Measurements from ENCODE around the gene GOLGA6C.
A peak's percentile ranks its signal among the peaks of the same experiment; 100 is the strongest.
"Not testable (repeated sequence)": the region's sequence is repeated elsewhere in the genome, so short reads cannot be mapped to it uniquely, and the experiment has no call there.

Gene GOLGA6C

GRCh38 chr15:75259873-75260272, 1.7 kb downstream of the GOLGA6C start:
- not testable (repeated sequence) for DNase-seq

GRCh38 chr15:75273751-75274359, 15.7 kb downstream of the GOLGA6C start:
- DNase-seq, result not testable (repeated sequence)

GRCh38 chr15:75274509-75275107, 16.5 kb downstream of the GOLGA6C start:
- DNase-seq, result peak; percentile 66 to 67

GRCh38 chr15:75275617-75276016, 17.5 kb downstream of the GOLGA6C start:
- not testable (repeated sequence) for DNase-seq

GRCh38 chr15:75278497-75278896, 20.4 kb downstream of the GOLGA6C start:
- not testable (repeated sequence) for DNase-seq

- DNase-seq, result not testable (repeated sequence)
Measured at GRCh38 chr15:75282572-75282971, 24.4 kb downstream of the GOLGA6C start, which contains the start of gene GOLGA6D. Gene GOLGA6D, plus strand, starts transcription at chr15:75282835. Its CDS starts 41 bp downstream, at chr15:75282876.

- not testable (repeated sequence) for DNase-seq
Measured at GRCh38 chr15:75284152-75284551, 26.0 kb downstream of the GOLGA6C start.

GRCh38 chr15:75293660-75294059, 35.5 kb downstream of the GOLGA6C start:
- DNase-seq, result not testable (repeated sequence)

- not testable (repeated sequence) for DNase-seq
Measured at GRCh38 chr15:75298541-75299310, 40.6 kb downstream of the GOLGA6C start.

GRCh38 chr15:75299311-75299688, 41.2 kb downstream of the GOLGA6C start:
- DNase-seq, result peak; percentile 56 to 60

- DNase-seq, result not testable (repeated sequence)
Measured at GRCh38 chr15:75300026-75300425, 41.9 kb downstream of the GOLGA6C start.

GRCh38 chr15:75302318-75302717, 44.2 kb downstream of the GOLGA6C start:
- no peak for DNase-seq

- DNase-seq, result not testable (repeated sequence)
Measured at GRCh38 chr15:75302753-75303152, 44.6 kb downstream of the GOLGA6C start.

- no peak for DNase-seq
Measured at GRCh38 chr15:75306188-75306587, 48.1 kb downstream of the GOLGA6C start.

GRCh38 chr15:75307778-75308390, 49.8 kb downstream of the GOLGA6C start:
- peak; percentile 7 to 12 for DNase-seq

- no peak for DNase-seq
Measured at GRCh38 chr15:75309711-75310110, 51.6 kb downstream of the GOLGA6C start.

GRCh38 chr15:75312548-75312947, 54.4 kb downstream of the GOLGA6C start:
- not testable (repeated sequence) for DNase-seq

GRCh38 chr15:75313116-75313845, 55.1 kb downstream of the GOLGA6C start:
- DNase-seq, result no peak

- no peak for DNase-seq
Measured at GRCh38 chr15:75314552-75315290, 56.6 kb downstream of the GOLGA6C start.

GRCh38 chr15:75319231-75319897, 61.2 kb downstream of the GOLGA6C start:
- DNase-seq, result not testable (repeated sequence)
